Uterus (tissue), 4 donors: ENCODE results near the gene KRT71. TPM values are rescaled to one million over a fixed set of nuclear protein-coding genes. Genes with fewer than 3 reads are reported as not detected.
A peak's percentile ranks its signal among the peaks of the same experiment; 100 is the strongest.
"Not testable (repeated sequence)": the region's sequence is repeated elsewhere in the genome, so short reads cannot be mapped to it uniquely, and the experiment has no call there.

Experiments used
- DNase-seq, 2 donors: peaks; one replicate each; pipeline ENCODE4 v3.0.0-alpha.2; 2019 to 2020
- H3K27ac ChIP-seq, 2 donors: fragments of 200-600 bp; sonication (generic); 1 replicate in 1 of 2; 2 replicates in 1 of 2; pipeline ENCODE4 v1.5.1; 2016 to 2018
- H3K27me3 ChIP-seq, 2 donors: fragments of 200-600 bp; sonication (generic); one replicate each; pipeline ENCODE4 v1.5.1; 2018 to 2019; ENCODE audit warnings: control low read depth in 1 of 2
- H3K36me3 ChIP-seq, 2 donors: fragments of 200-600 bp; sonication (generic); one replicate each; pipeline ENCODE4 v1.5.1; 2019; ENCODE audit warnings: control low read depth in 1 of 2
- H3K4me1 ChIP-seq, 2 donors: fragments of 200-600 bp; sonication (generic); one replicate each; pipeline ENCODE4 v1.5.1; 2018 to 2019; ENCODE audit warnings: control low read depth in 1 of 2
- H3K4me3 ChIP-seq, 2 donors: fragments of 200-600 bp; sonication (generic); 1 replicate in 1 of 2; 2 replicates in 1 of 2; pipeline ENCODE4 v1.5.1; 2018 to 2019; ENCODE audit warnings: mild to moderate bottlenecking in 1 of 2
- H3K9me3 ChIP-seq, 2 donors: fragments of 200-600 bp; sonication (generic); one replicate each; pipeline ENCODE4 v1.5.1; 2019; ENCODE audit warnings: control low read depth in 1 of 2
- POLR2A ChIP-seq, 2 donors: fragments of 450-650 bp; IDR thresholded peaks; one replicate each; pipeline ENCODE4 v1.6.1; 2016; ENCODE audit warnings: antibody characterized with exemption in 2 of 2, mild to moderate bottlenecking in 1 of 2, moderate library complexity in 1 of 2
- intact Hi-C: fragments of 100-400 bp; cut with DNase I; formaldehyde crosslinking; loops from one replicate; pipeline ENCODE4 v1.15.1; 2023; ENCODE audit warnings: low total_unique reads
- total RNA-seq, 4 donors: library from RNA; depleted of rRNA in 3 of 4; stranded (reverse); fragments of >200 nt in 3 of 4; gene quantifications; one replicate each; pipeline versions ENCODE4 v1.1.0 to v1.2.4, GENCODE V29; 2014 to 2023
- TF ChIP-seq, protein P1 (sequence below), 4 experiments: fragments of 200-600 bp in 2 of 4; fragments of 450-650 bp in 2 of 4; sonication (generic) in 2 of 4; IDR thresholded peaks; one replicate each; pipeline ENCODE4 v1.5.1; 2016 to 2019; ENCODE audit warnings: antibody characterized with exemption in 4 of 4, mild to moderate bottlenecking in 2 of 4, moderate library complexity in 1 of 4
- donor health status: DM: yes; HTN: yes; CAD: no.

The KRT71 gene
- total RNA-seq, 4 donors from 2014 or later: not detected

DNA sequence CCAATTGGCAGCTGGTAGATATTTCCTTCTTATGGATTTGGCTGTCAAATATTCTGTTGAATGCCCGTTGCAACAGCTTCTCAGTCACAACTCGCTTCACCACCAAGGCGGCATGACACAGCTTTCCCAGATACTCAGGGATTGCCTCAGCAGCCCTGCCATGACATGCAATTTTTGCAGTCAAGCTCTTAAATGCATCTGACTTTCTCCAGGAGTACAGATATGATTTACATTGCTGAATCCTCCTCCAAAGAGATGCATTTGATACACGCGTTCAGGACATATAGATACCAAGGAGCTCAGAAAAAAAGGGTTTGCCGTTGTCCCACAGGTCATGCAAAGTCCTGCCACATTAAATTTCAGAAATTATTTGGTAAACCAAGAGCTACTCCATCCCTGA lies 39.2 kb downstream of the KRT71 start:
- H3K4me1 ChIP-seq: no peaks in the 10 kb centered on the region
- intact Hi-C loops: no loop called here
- no peaks in the 10 kb centered on the region for H3K36me3 ChIP-seq
- peaks cover 0 to 3% of the 10 kb centered on the region in 2 donors for H3K27me3 ChIP-seq
- no peak for TF ChIP-seq POLR2A (IDR thresholded peaks at IDR 0.05)
- TF ChIP-seq, protein P1, sequence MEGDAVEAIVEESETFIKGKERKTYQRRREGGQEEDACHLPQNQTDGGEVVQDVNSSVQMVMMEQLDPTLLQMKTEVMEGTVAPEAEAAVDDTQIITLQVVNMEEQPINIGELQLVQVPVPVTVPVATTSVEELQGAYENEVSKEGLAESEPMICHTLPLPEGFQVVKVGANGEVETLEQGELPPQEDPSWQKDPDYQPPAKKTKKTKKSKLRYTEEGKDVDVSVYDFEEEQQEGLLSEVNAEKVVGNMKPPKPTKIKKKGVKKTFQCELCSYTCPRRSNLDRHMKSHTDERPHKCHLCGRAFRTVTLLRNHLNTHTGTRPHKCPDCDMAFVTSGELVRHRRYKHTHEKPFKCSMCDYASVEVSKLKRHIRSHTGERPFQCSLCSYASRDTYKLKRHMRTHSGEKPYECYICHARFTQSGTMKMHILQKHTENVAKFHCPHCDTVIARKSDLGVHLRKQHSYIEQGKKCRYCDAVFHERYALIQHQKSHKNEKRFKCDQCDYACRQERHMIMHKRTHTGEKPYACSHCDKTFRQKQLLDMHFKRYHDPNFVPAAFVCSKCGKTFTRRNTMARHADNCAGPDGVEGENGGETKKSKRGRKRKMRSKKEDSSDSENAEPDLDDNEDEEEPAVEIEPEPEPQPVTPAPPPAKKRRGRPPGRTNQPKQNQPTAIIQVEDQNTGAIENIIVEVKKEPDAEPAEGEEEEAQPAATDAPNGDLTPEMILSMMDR (IDR thresholded peaks at IDR 0.05): no peak
- no peak for DNase-seq
- no peak overlapping the region for H3K27ac ChIP-seq
- no peak overlapping the region for H3K4me3 ChIP-seq
- H3K9me3 ChIP-seq: no peaks in the 10 kb centered on the region

GRCh38 chr12:52508211-52508610 lies 44.7 kb downstream of the KRT71 start:
- H3K27ac ChIP-seq: no peak overlapping the region
- TF ChIP-seq, protein P1 (IDR thresholded peaks at IDR 0.05): no peak
- no peak for TF ChIP-seq POLR2A (IDR thresholded peaks at IDR 0.05)
- H3K4me3 ChIP-seq: no peak overlapping the region
- H3K9me3 ChIP-seq: no peaks in the 10 kb centered on the region
- DNase-seq: no peak
- H3K27me3 ChIP-seq: peaks cover 0 to 3% of the 10 kb centered on the region in 2 donors
- H3K36me3 ChIP-seq: no peaks in the 10 kb centered on the region
- no peaks in the 10 kb centered on the region for H3K4me1 ChIP-seq
- intact Hi-C loops: no loop called here

DNA sequence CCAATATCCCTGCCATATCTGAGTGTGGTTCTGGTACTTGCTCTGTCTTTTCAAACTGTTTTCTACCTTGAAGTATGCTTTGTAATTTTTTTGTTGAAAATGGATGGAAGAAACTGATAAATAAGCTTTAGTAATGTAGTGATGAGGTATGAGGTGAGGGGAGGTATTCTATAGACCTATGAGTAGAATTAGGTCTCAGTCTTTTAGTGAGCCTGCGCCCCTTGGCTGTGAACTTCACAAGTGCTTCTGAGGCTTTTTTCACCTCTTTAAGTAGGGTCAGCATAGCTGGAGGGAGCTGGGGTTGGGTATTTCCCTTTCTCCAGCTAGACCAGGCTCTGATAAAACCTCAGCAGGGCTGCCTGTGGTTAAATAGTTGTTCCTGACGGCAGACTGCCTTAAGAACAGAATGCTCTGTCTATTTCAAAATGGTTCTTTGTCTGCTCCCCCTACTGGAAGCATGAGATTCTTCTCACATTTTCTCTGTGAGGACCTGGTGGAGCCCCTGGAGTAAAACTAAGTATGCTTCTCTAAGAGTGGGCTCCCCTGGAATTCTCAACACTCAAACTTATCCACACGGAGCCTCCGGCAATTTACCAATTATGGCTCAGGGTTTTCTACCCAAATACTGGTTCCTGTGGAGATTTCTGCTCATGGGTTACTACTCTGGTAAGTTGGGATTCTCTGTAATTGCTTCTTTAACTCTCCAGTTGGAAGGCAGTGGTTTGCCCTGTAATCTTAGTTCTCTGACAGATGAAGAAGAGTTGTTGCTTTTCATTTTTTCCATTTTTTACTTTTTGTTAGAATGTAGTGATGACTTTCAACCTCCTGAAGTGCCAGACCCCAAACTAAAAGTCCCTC lies 45.9 kb downstream of the KRT71 start:
- H3K9me3 ChIP-seq: no peaks in the 10 kb centered on the region
- DNase-seq: no peak
- TF ChIP-seq, protein P1 (IDR thresholded peaks at IDR 0.05): peak; percentile 28 to 54 (median 41)
- no peak for TF ChIP-seq POLR2A (IDR thresholded peaks at IDR 0.05)
- no peaks in the 10 kb centered on the region for H3K36me3 ChIP-seq
- peaks cover 0 to 3% of the 10 kb centered on the region in 2 donors for H3K27me3 ChIP-seq
- no peak overlapping the region for H3K4me3 ChIP-seq
- H3K27ac ChIP-seq: no peak overlapping the region
- intact Hi-C loops: no loop called here
- H3K4me1 ChIP-seq: no peaks in the 10 kb centered on the region

GRCh38 chr12:52502877-52503276 lies 50.1 kb downstream of the KRT71 start:
- intact Hi-C loops: no loop called here
- no peak overlapping the region for H3K4me3 ChIP-seq
- no peaks in the 10 kb centered on the region for H3K9me3 ChIP-seq
- TF ChIP-seq, protein P1 (IDR thresholded peaks at IDR 0.05): no peak
- TF ChIP-seq POLR2A (IDR thresholded peaks at IDR 0.05): no peak
- DNase-seq: no peak
- no peaks in the 10 kb centered on the region for H3K36me3 ChIP-seq
- no peaks in the 10 kb centered on the region for H3K27me3 ChIP-seq
- no peak overlapping the region for H3K27ac ChIP-seq
- H3K4me1 ChIP-seq: no peaks in the 10 kb centered on the region

DNA sequence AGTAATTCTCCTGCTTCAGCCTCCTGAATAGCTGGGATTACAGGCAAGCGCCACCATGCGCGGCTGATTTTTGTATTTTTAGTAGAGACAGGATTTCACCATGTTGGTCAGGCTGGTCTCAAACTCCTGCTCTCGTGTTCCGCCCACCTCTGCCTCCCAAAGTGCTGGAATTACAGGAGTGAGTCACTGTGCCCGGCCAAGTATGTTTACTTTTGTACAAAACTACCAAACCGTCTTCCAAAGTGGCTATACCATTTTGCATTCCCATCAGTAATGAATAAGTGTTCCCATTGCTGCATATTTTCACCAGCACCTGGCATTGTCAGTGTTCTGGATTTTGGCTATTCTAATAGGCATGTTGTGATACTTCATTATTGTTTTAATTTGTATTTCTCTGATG lies 51.5 kb downstream of the KRT71 start:
- intact Hi-C loops: no loop called here
- H3K4me3 ChIP-seq: no peak overlapping the region
- H3K9me3 ChIP-seq: no peaks in the 10 kb centered on the region
- DNase-seq: no peak
- H3K27ac ChIP-seq: no peak overlapping the region
- H3K36me3 ChIP-seq: no peaks in the 10 kb centered on the region
- no peaks in the 10 kb centered on the region for H3K27me3 ChIP-seq
- H3K4me1 ChIP-seq: no peaks in the 10 kb centered on the region
- no peak for TF ChIP-seq POLR2A (IDR thresholded peaks at IDR 0.05)
- TF ChIP-seq, protein P1 (IDR thresholded peaks at IDR 0.05): no peak

DNA sequence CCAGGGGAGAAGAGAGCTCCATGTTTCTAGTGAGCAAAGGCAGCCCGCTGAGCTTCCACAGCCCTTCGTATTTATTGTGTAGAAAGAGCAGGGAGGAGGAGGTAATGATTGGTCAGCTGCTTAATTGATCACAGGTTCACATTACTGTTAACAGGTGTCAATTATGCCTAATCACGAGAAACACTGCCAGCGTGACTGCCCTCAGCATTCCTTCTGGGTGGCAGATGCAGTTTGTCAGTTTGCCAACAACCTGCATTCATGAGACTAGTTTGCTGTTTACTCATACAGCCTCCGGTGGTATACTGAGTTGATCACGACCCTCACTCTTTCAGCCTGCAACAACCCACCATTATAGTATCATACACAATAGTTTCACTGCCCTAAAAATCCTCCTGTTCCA lies 52.4 kb downstream of the KRT71 start:
- H3K27me3 ChIP-seq, H3K4me1 ChIP-seq, H3K27ac ChIP-seq, H3K4me3 ChIP-seq, H3K36me3 ChIP-seq, H3K9me3 ChIP-seq, intact Hi-C loops, DNase-seq: not testable (repeated sequence)
